HEK293T (cell line): ENCODE measurements around the gene KRT79.

Experiments
- BHLHE40 ChIP-seq: fragments of 450-650 bp; IDR thresholded peaks from 2 replicates; pipeline ENCODE4 v1.6.1; 2016; ENCODE audit warnings: mild to moderate bottlenecking, moderate library complexity, borderline replicate concordance
- L3MBTL2 ChIP-seq: fragments of 450-650 bp; conservative IDR thresholded peaks from 2 replicates; pipeline ENCODE4 v1.6.1; 2016; ENCODE audit warnings: mild to moderate bottlenecking
- TARDBP ChIP-seq: fragments of 450-650 bp; IDR thresholded peaks from 2 replicates; pipeline ENCODE4 v1.6.1; 2016

- TF ChIP-seq TARDBP (no peak), BHLHE40 (no peak), L3MBTL2 (no peak)
Observed at GRCh38 chr12:52798671-52799504, 35.2 kb downstream of the KRT79 start.
